H1 (cell line): ENCODE data around the gene ADAMTS15. TPM values are rescaled to one million over a fixed set of nuclear protein-coding genes. Genes with fewer than 3 reads are reported as not detected.
A peak's percentile ranks its signal among the peaks of the same experiment; 100 is the strongest.

Source experiments
- CTCF ChIA-PET: fragments of 300-600 bp; sonication (Branson Sonifier 250); formaldehyde crosslinking; loops from one replicate; lab custom pipeline; 2021; ENCODE audit not compliant: partially characterized antibody; lab: Charles Lee
- POLR2A ChIA-PET: fragments of 300-600 bp; sonication (Branson Sonifier 250); formaldehyde crosslinking; loops from one replicate; lab custom pipeline; 2021; ENCODE audit warnings: inconsistent platforms; ENCODE audit not compliant: partially characterized antibody; lab: Charles Lee
- DNase-seq, 2 experiments: peaks; one replicate each; pipeline versions ENCODE4 v3.0.0 to v3.0.0-alpha.2; 2010 to 2022; ENCODE audit warnings: low spot score in 2 of 2, low read depth in 1 of 2, mixed read lengths in 1 of 2
- FAIRE-seq: peaks from 2 replicates; lab custom pipeline; 2011; peaks lifted over from hg19 to GRCh38; lab: Jason Lieb, UNC
- H2AFZ ChIP-seq: 2 replicates; pipeline ENCODE4 v1.8.1; 2012; ENCODE audit warnings: low read length, inconsistent platforms
- H2AK5ac ChIP-seq: 2 replicates; pipeline ENCODE4 v1.6.1; 2013; ENCODE audit warnings: low read depth, low read length
- H2BK120ac ChIP-seq: replicated peaks from 2 replicates; pipeline ENCODE3; 2013; ENCODE audit warnings: low read depth, low read length, inconsistent platforms
- H2BK12ac ChIP-seq: 2 replicates; pipeline ENCODE4 v1.6.1; 2013; ENCODE audit warnings: low read depth, low read length
- H2BK15ac ChIP-seq: 2 replicates; pipeline ENCODE4 v1.6.1; 2013; ENCODE audit warnings: low read length
- H2BK20ac ChIP-seq: 2 replicates; pipeline ENCODE4 v1.6.1; 2013; ENCODE audit warnings: low read length
- H2BK5ac ChIP-seq: 2 replicates; pipeline ENCODE4 v1.6.1; 2013; ENCODE audit warnings: low read depth, low read length
- H3K14ac ChIP-seq: 2 replicates; pipeline ENCODE4 v1.6.1; 2013; ENCODE audit warnings: inconsistent platforms; ENCODE audit not compliant: insufficient read length
- H3K18ac ChIP-seq: 2 replicates; pipeline ENCODE4 v1.6.1; 2013; ENCODE audit warnings: low read length; ENCODE audit errors: extremely low read depth
- H3K23ac ChIP-seq: 2 replicates; pipeline ENCODE4 v1.6.1; 2013; ENCODE audit warnings: inconsistent platforms; ENCODE audit not compliant: insufficient read length
- H3K23me2 ChIP-seq: 2 replicates; pipeline ENCODE4 v1.6.1; 2013; ENCODE audit warnings: low read depth, low read length
- H3K27ac ChIP-seq: 2 replicates; pipeline ENCODE4 v1.6.1; 2011; ENCODE audit warnings: low read depth, low read length, inconsistent platforms
- H3K27me3 ChIP-seq, 4 experiments: replicated peaks in 1 of 4; 1 replicate in 1 of 4; 2 replicates in 3 of 4; pipeline versions ENCODE4 v1.6.1 to v1.8.1; 2011 to 2013; ENCODE audit warnings: low read length in 3 of 4, mild to moderate bottlenecking in 3 of 4, inconsistent platforms in 2 of 4, mixed read lengths in 2 of 4, moderate library complexity in 1 of 4; ENCODE audit not compliant: control insufficient read depth in 3 of 4, insufficient read depth in 3 of 4; ENCODE audit errors: extremely low read depth in 1 of 4
- H3K36me3 ChIP-seq, 4 experiments: 2 replicates each; pipeline versions ENCODE4 v1.6.1 to v1.8.1; 2011 to 2013; ENCODE audit warnings: mild to moderate bottlenecking in 4 of 4, low read length in 3 of 4, moderate library complexity in 2 of 4, control low read depth in 1 of 4, inconsistent platforms in 1 of 4; ENCODE audit not compliant: insufficient read depth in 4 of 4, control insufficient read depth in 2 of 4
- H3K4ac ChIP-seq: replicated peaks from 2 replicates; pipeline ENCODE3; 2013; ENCODE audit warnings: low read length, low read depth, mixed read lengths, inconsistent platforms; ENCODE audit not compliant: insufficient read length
- H3K4me1 ChIP-seq, 4 experiments: replicated peaks in 1 of 4; 1 replicate in 1 of 4; 2 replicates in 3 of 4; pipeline versions ENCODE4 v1.6.1 to v1.8.1; 2011 to 2013; ENCODE audit warnings: low read length in 3 of 4, inconsistent platforms in 2 of 4, mixed read lengths in 1 of 4; ENCODE audit not compliant: insufficient read depth in 4 of 4, control insufficient read depth in 3 of 4
- H3K4me2 ChIP-seq, 2 experiments: 2 replicates each; pipeline versions ENCODE4 v1.6.1 to v1.8.1; 2011 to 2013; ENCODE audit warnings: low read depth in 2 of 2, low read length in 2 of 2, control low read depth in 1 of 2, inconsistent platforms in 1 of 2, mild to moderate bottlenecking in 1 of 2; ENCODE audit not compliant: insufficient read depth in 1 of 2
- H3K4me3 ChIP-seq, 4 experiments: fragments of 200-600, 300-600 bp in 1 of 4; sonication (generic), shearing (Covaris generic), sonication (Bioruptor Twin) in 1 of 4; 2 replicates each; pipeline versions ENCODE4 v1.5.1 to v1.8.1; 2011 to 2016; ENCODE audit warnings: low read length in 4 of 4, low read depth in 3 of 4, control low read depth in 2 of 4, inconsistent platforms in 2 of 4, mild to moderate bottlenecking in 2 of 4, mixed read lengths in 1 of 4, moderate library complexity in 1 of 4; ENCODE audit not compliant: insufficient read depth in 2 of 4; ENCODE audit errors: extremely low read depth in 1 of 4
- H3K56ac ChIP-seq: replicated peaks from 2 replicates; pipeline ENCODE3; 2013; ENCODE audit warnings: low read depth, mild to moderate bottlenecking, mixed read lengths, low read length, inconsistent platforms; ENCODE audit not compliant: insufficient read length
- H3K79me1 ChIP-seq: 2 replicates; pipeline ENCODE4 v1.6.1; 2013; ENCODE audit warnings: low read depth, low read length, control low read depth
- H3K79me2 ChIP-seq, 2 experiments: 2 replicates each; pipeline versions ENCODE4 v1.6.1 to v1.8.1; 2012 to 2013; ENCODE audit warnings: low read length in 2 of 2, mild to moderate bottlenecking in 2 of 2, inconsistent platforms in 1 of 2; ENCODE audit not compliant: insufficient read depth in 2 of 2, control insufficient read depth in 1 of 2
- H3K9ac ChIP-seq, 4 experiments: replicated peaks in 1 of 4; 1 replicate in 1 of 4; 2 replicates in 3 of 4; pipeline versions ENCODE4 v1.6.1 to v1.8.1; 2011 to 2013; ENCODE audit warnings: low read depth in 3 of 4, low read length in 3 of 4, control low read depth in 2 of 4, mild to moderate bottlenecking in 2 of 4, moderate library complexity in 2 of 4, inconsistent platforms in 1 of 4; ENCODE audit errors: extremely low read depth in 1 of 4
- H3K9me3 ChIP-seq, 2 experiments: 2 replicates each; pipeline versions ENCODE4 v1.6.1 to v1.8.1; 2012 to 2013; ENCODE audit warnings: mild to moderate bottlenecking in 2 of 2, moderate library complexity in 2 of 2, control low read depth in 1 of 2, inconsistent platforms in 1 of 2, low read depth in 1 of 2, low read length in 1 of 2, mixed read lengths in 1 of 2; ENCODE audit not compliant: insufficient read depth in 2 of 2
- H4K20me1 ChIP-seq, 2 experiments: replicated peaks in 1 of 2; 2 replicates each; pipeline versions ENCODE3 to v1.8.1; 2011 to 2013; ENCODE audit warnings: inconsistent platforms in 2 of 2, low read length in 2 of 2, mild to moderate bottlenecking in 1 of 2; ENCODE audit not compliant: insufficient read depth in 2 of 2, control insufficient read depth in 1 of 2
- H4K5ac ChIP-seq: 2 replicates; pipeline ENCODE4 v1.6.1; 2013; ENCODE audit warnings: low read length, low read depth, mixed read lengths, inconsistent platforms; ENCODE audit not compliant: insufficient read length
- H4K8ac ChIP-seq: 2 replicates; pipeline ENCODE4 v1.8.0; 2013; ENCODE audit warnings: mild to moderate bottlenecking, moderate library complexity, low read length, inconsistent platforms; ENCODE audit not compliant: insufficient read depth; ENCODE audit errors: extremely low read depth
- H4K91ac ChIP-seq: replicated peaks from 2 replicates; pipeline ENCODE3; 2013; ENCODE audit warnings: low read length, mixed read lengths, inconsistent platforms; ENCODE audit not compliant: insufficient read length
- CHD2 ChIP-seq: IDR thresholded peaks from 2 replicates; pipeline ENCODE4 v1.6.1; 2012; ENCODE audit warnings: low read length, improper control_type of control experiment
- CTCF ChIP-seq, 3 experiments: IDR thresholded peaks; 1 replicate in 2 of 3; 2 replicates in 1 of 3; pipeline versions ENCODE4 v1.5.1 to v1.6.1; 2011; ENCODE audit warnings: low read length in 3 of 3, mild to moderate bottlenecking in 3 of 3, inconsistent platforms in 2 of 3, low read depth in 1 of 3, moderate library complexity in 1 of 3; ENCODE audit not compliant: insufficient read depth in 1 of 3; ENCODE audit errors: control extremely low read depth in 1 of 3
- HDAC6 ChIP-seq: IDR thresholded peaks from one replicate; pipeline ENCODE4 v1.7.1; 2012; ENCODE audit warnings: low read depth, mild to moderate bottlenecking, inconsistent platforms, low read length, moderate library complexity
- JUND ChIP-seq: IDR thresholded peaks from 2 replicates; pipeline ENCODE4 v1.6.1; 2011; ENCODE audit warnings: mild to moderate bottlenecking, improper control_type of control experiment, low read length
- POU5F1 ChIP-seq: IDR thresholded peaks from 2 replicates; pipeline ENCODE4 v1.6.1; 2011; ENCODE audit warnings: low read depth, mild to moderate bottlenecking, low read length, moderate library complexity
- RNF2 ChIP-seq: fragments of 200-900, 300-1000 bp; sonication (generic); IDR thresholded peaks from 2 replicates; pipeline ENCODE4 v1.7.1; 2016; ENCODE audit warnings: borderline replicate concordance, low read depth, mild to moderate bottlenecking, antibody characterized with exemption, low read length; ENCODE audit not compliant: poor library complexity, severe bottlenecking; ENCODE audit errors: missing control alignments
- SP1 ChIP-seq: IDR thresholded peaks from 2 replicates; pipeline ENCODE4 v1.6.1; 2011; ENCODE audit warnings: low read depth, low read length
- SRF ChIP-seq: IDR thresholded peaks from 2 replicates; pipeline ENCODE4 v1.6.1; 2011; ENCODE audit warnings: mild to moderate bottlenecking, low read depth, low read length, moderate library complexity
- TAF1 ChIP-seq: IDR thresholded peaks from 2 replicates; pipeline ENCODE4 v1.6.1; 2011; ENCODE audit warnings: mild to moderate bottlenecking, low read depth, low read length
- TCF12 ChIP-seq: IDR thresholded peaks from 2 replicates; pipeline ENCODE4 v1.6.1; 2011; ENCODE audit warnings: low read depth, mild to moderate bottlenecking, low read length
- TEAD4 ChIP-seq: IDR thresholded peaks from 2 replicates; pipeline ENCODE4 v1.6.1; 2012; ENCODE audit warnings: low read depth, low read length, inconsistent platforms, mixed read lengths
- ZNF274 ChIP-seq: IDR thresholded peaks from 2 replicates; pipeline ENCODE4 v1.7.0; 2012; ENCODE audit warnings: low read length, borderline replicate concordance; ENCODE audit errors: extremely low read depth
- WGBS, 2 experiments: shearing (Covaris generic) in 1 of 2; methylation state at CpG; one replicate each; pipeline versions ENCODE4 v1.1.6 to v1.1.7; 2013 to 2015; ENCODE audit warnings: low lambda C conversion rate in 2 of 2, mixed read lengths in 2 of 2, inconsistent platforms in 1 of 2, low coverage in 1 of 2, missing lambda C conversion rate in 1 of 2; ENCODE audit not compliant: insufficient replicate concordance in 2 of 2, insufficient coverage in 1 of 2, insufficient read length in 1 of 2; ENCODE audit errors: extremely low coverage in 1 of 2, missing lambda C conversion rate in 1 of 2; 5-methylcytosine and 5-hydroxymethylcytosine counted together
- polyA plus RNA-seq, 7 experiments: library from polyadenylated mRNA; depleted of rRNA in 3 of 7; stranded (reverse) in 5 of 7; unstranded in 2 of 7; fragments of >200 nt in 5 of 7; fragments of 200-250 nt in 2 of 7; gene quantifications; 1 replicate in 5 of 7; 2 replicates in 1 of 7; 4 replicates in 1 of 7; pipeline versions ENCODE4 v1.2.1 to v1.2.3, GENCODE V29; 2011 to 2013; ENCODE audit warnings: missing spikeins in 2 of 7, mixed read lengths in 2 of 7
- total RNA-seq: library from RNA; stranded (reverse); fragmentation: NEBNext Ultra II Directional; extraction: Animal tissue kit (Norgen Biotek cat#: 25700); gene quantifications from 2 replicates; pipeline ENCODE4 v1.2.1, GENCODE V29; 2021

Gene ADAMTS15
- total and polyA plus RNA-seq, 2 of the 8 experiments (the other 6 are each of a cell fraction or from before 2014, with no cell fraction given): 1.7 to 4.7 TPM

- Histone ChIP-seq H2BK5ac (no peak overlapping the region), H4K20me1 (no peaks in the 10 kb centered on the region), H4K5ac (no peak overlapping the region), H4K8ac (no peak overlapping the region), H3K14ac (no peak overlapping the region), H3K4me3 (no peak overlapping the region), H2BK120ac (no peak overlapping the region), H3K4ac (no peak overlapping the region), H3K56ac (no peak overlapping the region), H4K91ac (no peak overlapping the region), H3K23ac (no peak overlapping the region), H3K18ac (no peak overlapping the region), H3K79me2 (no peaks in the 10 kb centered on the region), H3K79me1 (no peaks in the 10 kb centered on the region), H3K9ac (no peak overlapping the region), H3K23me2 (no peaks in the 10 kb centered on the region), H2BK20ac (no peak overlapping the region; the same call in 1 of the 2 replicates), H2AFZ (no peak overlapping the region), H3K9me3 (no peaks in the 10 kb centered on the region), H3K4me1 (peaks cover 2 to 16% (median 7%) of the 10 kb centered on the region in 4 experiments), H2BK12ac (peak overlapping the region; percentile 1; the same call in 1 of the 2 replicates), H2AK5ac (no peak overlapping the region), H3K36me3 (0 out of 8 replicates have a peak, but pooled peaks cover 0 to 3% (median 2%) of the 10 kb centered on the region in 4 experiments), H3K27ac (no peak overlapping the region), H3K4me2 (no peak overlapping the region), H3K27me3 (no peaks in the 10 kb centered on the region), H2BK15ac (no peak overlapping the region)
- no peak for DNase-seq
- FAIRE-seq: no peak
- WGBS, 2 experiments: 96% methylated on average over 15 of the region's 18 CpGs; no CpG with 5 or more reads in 1 of the 2 experiments
- POLR2A ChIA-PET: interaction anchor here (0.7 to 1.7 kb wide), 3 partner anchors 13 to 40 kb away, joined by 3 to 5 read pairs (median 4); partner anchors contain the start of gene ADAMTS15
- CTCF ChIA-PET: interaction anchor here (1.6 kb wide), 1 partner anchor 18 kb away, joined by 6 read pairs; no protein-coding TSS in a partner anchor
- TF ChIP-seq RNF2: no peak
- no peak for TF ChIP-seq POU5F1
- TF ChIP-seq HDAC6: no peak
- no peak for TF ChIP-seq ZNF274
- TF ChIP-seq TCF12: no peak
- no peak for TF ChIP-seq CHD2
- no peak for TF ChIP-seq TEAD4
- TF ChIP-seq CTCF (IDR thresholded peaks at IDR 0.05; ENCODE audit: control extremely low read depth in 1 of 3, insufficient read depth in 1 of 3, low read depth in 1 of 3, low read length in 3 of 3): no peak
- TF ChIP-seq SRF: no peak
- TF ChIP-seq JUND: no peak
- TF ChIP-seq SP1: no peak
- TF ChIP-seq TAF1: no peak
These were observed 40.0 kb upstream of the ADAMTS15 start for GRCh38 chr11:130408401-130408890.
